Femur (tissue), 1 donor: ENCODE measurements around the gene FOXD4.
"Not testable (repeated sequence)": the region's sequence is repeated elsewhere in the genome, so short reads cannot be mapped to it uniquely, and the experiment has no call there.

ENCODE experiments used
- DNase-seq: peaks from one replicate; pipeline ENCODE4 v3.0.0-alpha.2; 2017

Gene FOXD4

GRCh38 chr9:117995-118467 lies at the start of gene FOXD4:
Gene FOXD4 (minus strand): TSS chr9:118417. CDS start chr9:118119, 298 bp downstream.
- DNase-seq, result not testable (repeated sequence)

- DNase-seq, result not testable (repeated sequence)
These were observed 41.7 kb upstream of the FOXD4 start for GRCh38 chr9:159871-160270.

- DNase-seq, result not testable (repeated sequence)
These were observed 33.0 kb upstream of the FOXD4 start for GRCh38 chr9:151173-151572.

- DNase-seq, result not testable (repeated sequence)
These were observed 21.7 kb upstream of the FOXD4 start for GRCh38 chr9:139880-140279.

GRCh38 chr9:117144-117994 lies 848 bp downstream of the FOXD4 start:
- DNase-seq, result not testable (repeated sequence)

- peak; percentile 37 for DNase-seq
These were observed 1.8 kb downstream of the FOXD4 start for GRCh38 chr9:116239-117077.

GRCh38 chr9:115118-115451 lies 3.1 kb downstream of the FOXD4 start:
- peak; percentile 24 for DNase-seq

GRCh38 chr9:114267-115117 lies 3.7 kb downstream of the FOXD4 start:
- peak; percentile 37 for DNase-seq

GRCh38 chr9:113468-114266 lies 4.5 kb downstream of the FOXD4 start:
- DNase-seq, result peak; percentile 65

GRCh38 chr9:112589-113467 lies 5.4 kb downstream of the FOXD4 start:
- peak; percentile 37 for DNase-seq

- not testable (repeated sequence) for DNase-seq
These were observed 7.5 kb downstream of the FOXD4 start for GRCh38 chr9:110672-111071.

- not testable (repeated sequence) for DNase-seq
These were observed 8.7 kb downstream of the FOXD4 start for GRCh38 chr9:109540-109939.

GRCh38 chr9:108742-109495 lies 9.3 kb downstream of the FOXD4 start:
- not testable (repeated sequence) for DNase-seq

GRCh38 chr9:105991-106390 lies 12.2 kb downstream of the FOXD4 start:
- not testable (repeated sequence) for DNase-seq

GRCh38 chr9:100430-100829 lies 17.8 kb downstream of the FOXD4 start:
- not testable (repeated sequence) for DNase-seq

- DNase-seq, result not testable (repeated sequence)
These were observed 18.4 kb downstream of the FOXD4 start for GRCh38 chr9:99867-100266.

GRCh38 chr9:98775-99174 lies 19.4 kb downstream of the FOXD4 start:
- DNase-seq, result not testable (repeated sequence)

- DNase-seq, result not testable (repeated sequence)
These were observed 23.2 kb downstream of the FOXD4 start for GRCh38 chr9:94992-95391.

- DNase-seq, result not testable (repeated sequence)
These were observed 23.9 kb downstream of the FOXD4 start for GRCh38 chr9:94323-94722.

- not testable (repeated sequence) for DNase-seq
These were observed 24.3 kb downstream of the FOXD4 start for GRCh38 chr9:93909-94308.
